ENCODE measurements around the gene C11orf21.

C11orf21 gene

GRCh38 chr11:2313051-2313951, 11.6 kb upstream of the C11orf21 start:
- no peak for DNase-seq (ENCODE audit: low spot score)
- H3K27ac ChIP-seq: no peak overlapping the region
- ChIA-PET POLR2A (ENCODE audit: low non-redundant PET) (no interaction called here), CTCF (interaction anchor here (0.5 to 1.0 kb wide), 2 partner anchors 8 to 9 kb away, joined by 3 read pairs; no protein-coding TSS in a partner anchor)
- TF ChIP-seq CTCF (conservative IDR thresholded peaks at IDR 0.05; ENCODE audit: low read depth): no peak

GRCh38 chr11:2312232-2313042, 10.7 kb upstream of the C11orf21 start:
- no peak for TF ChIP-seq CTCF (conservative IDR thresholded peaks at IDR 0.05; ENCODE audit: low read depth)
- CTCF ChIA-PET: interaction anchor here (0.5 to 4.1 kb wide), 3 partner anchors 10 to 119 kb away, joined by 3 to 55 read pairs (median 8); no protein-coding TSS in a partner anchor
- POLR2A ChIA-PET (ENCODE audit: low non-redundant PET): no interaction called here
- H3K27ac ChIP-seq: no peak overlapping the region
- DNase-seq (ENCODE audit: low spot score): no peak

GRCh38 chr11:2311353-2312133, 9.8 kb upstream of the C11orf21 start:
- POLR2A ChIA-PET (ENCODE audit: low non-redundant PET): no interaction called here
- no peak for TF ChIP-seq CTCF (conservative IDR thresholded peaks at IDR 0.05; ENCODE audit: low read depth)
- CTCF ChIA-PET: interaction anchor here (1.1 to 4.1 kb wide), 2 partner anchors 109 to 118 kb away, joined by 8 to 55 read pairs; no protein-coding TSS in a partner anchor
- DNase-seq (ENCODE audit: low spot score): no peak
- peak overlapping the region; percentile 9; the same call in 1 of the 2 replicates for H3K27ac ChIP-seq

GRCh38 chr11:2310786-2311352, 9.2 kb upstream of the C11orf21 start:
- no peak for DNase-seq (ENCODE audit: low spot score)
- TF ChIP-seq CTCF (conservative IDR thresholded peaks at IDR 0.05; ENCODE audit: low read depth): no peak
- CTCF ChIA-PET: interaction anchor here (0.6 to 4.1 kb wide), 4 partner anchors 81 to 117 kb away, joined by 3 to 55 read pairs (median 6); no protein-coding TSS in a partner anchor
- no peak overlapping the region for H3K27ac ChIP-seq
- POLR2A ChIA-PET (ENCODE audit: low non-redundant PET): no interaction called here

GRCh38 chr11:2310073-2310785, 8.5 kb upstream of the C11orf21 start:
- no peak for DNase-seq (ENCODE audit: low spot score)
- CTCF ChIA-PET: interaction anchor here (0.6 to 4.1 kb wide), 4 partner anchors 82 to 567 kb away, joined by 3 to 55 read pairs (median 4); no protein-coding TSS in a partner anchor
- POLR2A ChIA-PET (ENCODE audit: low non-redundant PET): interaction anchor here (0.5 kb wide), 1 partner anchor 11 kb away, joined by 3 read pairs; no protein-coding TSS in a partner anchor
- TF ChIP-seq CTCF (conservative IDR thresholded peaks at IDR 0.05; ENCODE audit: low read depth): no peak
- H3K27ac ChIP-seq: no peak overlapping the region

Measured in RWPE1 (cell line).